Measurements from ENCODE around the gene SLCO2B1.

The SLCO2B1 gene

DNA sequence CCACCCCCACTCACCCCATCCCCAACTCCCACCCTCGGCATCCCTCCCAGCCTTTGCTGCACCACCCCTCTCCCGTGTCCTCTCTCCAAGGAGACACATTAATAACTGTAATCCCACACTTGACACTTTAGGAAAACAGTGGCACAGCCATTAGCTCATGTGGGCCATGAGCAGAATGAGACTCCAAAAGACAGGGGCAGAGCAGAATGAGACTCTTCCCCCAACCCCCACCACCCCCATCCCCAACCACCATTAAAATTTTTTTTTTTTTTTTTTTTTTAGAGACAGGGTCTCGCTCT, 6.2 kb upstream of the SLCO2B1 start:
- TF ChIP-seq CTCF (IDR thresholded peaks at IDR 0.05; ENCODE audit: low read depth, low read length), result no peak

GRCh38 chr11:75145196-75145971, 5.5 kb upstream of the SLCO2B1 start:
- no peak for DNase-seq (ENCODE audit: low read depth in 2 of 2)
- H3K4me3 ChIP-seq (replicated peaks in 1 of 2; ENCODE audit: low read depth in 2 of 2, low read length in 2 of 2), result no peak overlapping the region
- TF ChIP-seq CTCF (IDR thresholded peaks at IDR 0.05; ENCODE audit: low read depth, low read length), result no peak

More for the DNA sequence above, 6.2 kb upstream of the SLCO2B1 start:
- no peak for DNase-seq (ENCODE audit: low read depth in 2 of 2)
- H3K4me3 ChIP-seq (replicated peaks in 1 of 2; ENCODE audit: low read depth in 2 of 2, low read length in 2 of 2), result no peak overlapping the region

DNA sequence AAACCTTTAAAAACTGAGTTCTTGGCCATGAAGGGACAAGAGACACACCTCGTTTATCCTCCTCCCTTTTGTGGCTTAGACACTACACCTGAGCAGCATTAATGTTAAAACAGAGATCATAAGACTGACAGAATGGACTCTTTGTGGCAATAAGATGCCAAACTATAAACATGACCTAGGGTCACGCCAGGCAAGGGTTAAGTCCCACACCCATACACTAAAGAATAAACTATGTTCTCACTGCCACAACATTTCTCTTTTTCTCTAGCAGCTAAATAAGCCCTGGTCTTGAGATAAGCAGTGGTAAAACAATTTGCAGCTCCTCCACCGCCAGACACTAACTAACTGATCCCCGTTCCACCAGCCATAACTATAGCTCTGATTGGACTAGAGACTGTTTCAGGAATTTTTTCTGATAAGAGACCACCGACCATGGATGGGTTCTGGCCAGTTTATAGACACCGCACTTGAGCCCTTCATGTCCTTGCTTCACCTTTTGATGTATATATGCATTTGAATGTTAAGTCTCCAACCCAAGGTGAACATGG, 4.9 kb upstream of the SLCO2B1 start:
- no peak overlapping the region for H3K4me3 ChIP-seq (replicated peaks in 1 of 2; ENCODE audit: low read depth in 2 of 2, low read length in 2 of 2)

DNA sequence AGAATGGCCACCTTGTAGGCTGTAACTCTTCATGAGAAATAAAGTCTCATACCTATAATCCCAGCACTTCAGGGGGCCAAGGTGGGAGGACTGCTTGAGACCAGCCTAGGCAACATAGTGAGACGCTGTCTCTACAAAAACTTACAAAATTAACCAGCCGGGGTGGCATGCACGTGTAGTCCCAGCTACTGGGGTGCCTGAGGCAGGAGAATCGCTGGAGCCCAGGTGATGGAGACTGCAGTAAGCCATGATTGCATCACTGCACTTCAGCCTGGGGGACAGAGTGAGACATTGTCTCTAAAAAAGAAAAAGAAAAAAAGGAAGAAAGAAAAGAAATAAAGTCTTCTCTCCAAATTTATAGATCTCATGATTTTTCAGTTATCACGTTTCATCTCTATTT, 4.2 kb upstream of the SLCO2B1 start:
- TF ChIP-seq CTCF (IDR thresholded peaks at IDR 0.05; ENCODE audit: low read depth, low read length), result no peak
- H3K4me3 ChIP-seq (replicated peaks in 1 of 2; ENCODE audit: low read depth in 2 of 2, low read length in 2 of 2), result no peak overlapping the region
- DNase-seq (ENCODE audit: low read depth in 2 of 2), result no peak

More for the DNA sequence above, 4.9 kb upstream of the SLCO2B1 start:
- no peak for TF ChIP-seq CTCF (IDR thresholded peaks at IDR 0.05; ENCODE audit: low read depth, low read length)
- no peak for DNase-seq (ENCODE audit: low read depth in 2 of 2)

DNA sequence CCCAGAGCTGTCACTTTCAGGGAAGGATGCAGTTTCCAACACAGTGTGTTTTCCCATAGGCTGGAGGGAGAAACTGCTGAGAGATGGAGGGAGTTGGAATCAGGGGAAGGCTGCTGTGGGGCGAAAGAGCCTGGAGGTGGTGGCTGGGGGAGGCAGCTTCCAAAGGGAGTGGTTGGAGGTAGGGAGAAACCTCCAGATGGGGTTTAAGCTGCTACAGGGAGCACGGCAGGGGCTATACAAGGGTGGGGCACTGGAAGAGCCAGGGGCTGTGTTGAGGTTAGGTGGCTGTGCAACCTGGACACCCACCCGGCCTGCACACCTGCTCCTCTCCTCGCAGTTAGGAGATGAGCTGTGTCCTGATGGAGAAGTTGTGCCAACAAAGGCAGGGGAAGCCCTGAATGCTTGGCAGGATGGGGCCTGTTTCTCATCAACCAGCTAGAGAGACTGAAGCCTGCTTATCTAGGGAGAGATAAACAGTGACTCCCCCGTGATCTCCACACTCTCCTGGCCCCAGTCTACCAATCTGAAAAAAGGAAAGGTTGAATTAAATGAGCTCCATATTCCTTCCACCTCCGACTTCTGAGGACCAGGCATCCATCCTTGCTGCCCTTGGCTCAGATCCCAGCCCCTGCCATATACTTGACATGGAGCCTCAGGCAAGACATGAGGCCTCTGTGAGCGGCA, 3.6 kb upstream of the SLCO2B1 start:
- DNase-seq (ENCODE audit: low read depth in 2 of 2), result no peak
- no peak for TF ChIP-seq CTCF (IDR thresholded peaks at IDR 0.05; ENCODE audit: low read depth, low read length)
- no peak overlapping the region for H3K4me3 ChIP-seq (replicated peaks in 1 of 2; ENCODE audit: low read depth in 2 of 2, low read length in 2 of 2)

DNA sequence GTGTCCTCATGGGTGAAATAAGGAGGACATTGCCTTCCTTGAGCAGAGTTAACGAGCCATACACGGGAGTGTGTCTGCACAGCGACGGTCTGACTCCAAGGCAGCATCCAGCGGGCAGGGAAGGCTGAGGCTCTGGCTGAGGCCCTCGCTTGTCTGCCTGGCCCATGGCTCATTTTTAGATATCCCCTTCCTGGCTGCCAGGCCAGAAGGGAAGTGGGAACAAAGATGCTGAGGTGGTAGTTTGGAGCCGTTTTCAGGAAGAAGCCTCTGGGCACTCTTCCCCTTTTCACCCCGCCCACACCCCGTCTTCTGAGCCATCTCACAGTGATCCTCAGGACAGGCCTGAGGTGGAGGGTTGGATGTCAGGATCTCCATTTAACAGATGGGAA, 3.0 kb upstream of the SLCO2B1 start:
- DNase-seq (ENCODE audit: low read depth in 2 of 2), result no peak
- no peak overlapping the region for H3K4me3 ChIP-seq (replicated peaks in 1 of 2; ENCODE audit: low read depth in 2 of 2, low read length in 2 of 2)
- TF ChIP-seq CTCF (IDR thresholded peaks at IDR 0.05; ENCODE audit: low read depth, low read length), result no peak

Data from cardiac fibroblast (primary cell).